SKM-1 treated with dmso at 0.1 percent for 144 hours (cell line): ENCODE measurements around the gene ATP2C2.
A peak's percentile ranks its signal among the peaks of the same experiment; 100 is the strongest.
"Not testable (repeated sequence)": the region's sequence is repeated elsewhere in the genome, so short reads cannot be mapped to it uniquely, and the experiment has no call there.

ENCODE experiments used
- DNase-seq: peaks from one replicate; lab custom pipeline; 2025; ENCODE audit not compliant: unreplicated experiment; lab: John Stamatoyannopoulos, UW

ATP2C2 gene, protein sequence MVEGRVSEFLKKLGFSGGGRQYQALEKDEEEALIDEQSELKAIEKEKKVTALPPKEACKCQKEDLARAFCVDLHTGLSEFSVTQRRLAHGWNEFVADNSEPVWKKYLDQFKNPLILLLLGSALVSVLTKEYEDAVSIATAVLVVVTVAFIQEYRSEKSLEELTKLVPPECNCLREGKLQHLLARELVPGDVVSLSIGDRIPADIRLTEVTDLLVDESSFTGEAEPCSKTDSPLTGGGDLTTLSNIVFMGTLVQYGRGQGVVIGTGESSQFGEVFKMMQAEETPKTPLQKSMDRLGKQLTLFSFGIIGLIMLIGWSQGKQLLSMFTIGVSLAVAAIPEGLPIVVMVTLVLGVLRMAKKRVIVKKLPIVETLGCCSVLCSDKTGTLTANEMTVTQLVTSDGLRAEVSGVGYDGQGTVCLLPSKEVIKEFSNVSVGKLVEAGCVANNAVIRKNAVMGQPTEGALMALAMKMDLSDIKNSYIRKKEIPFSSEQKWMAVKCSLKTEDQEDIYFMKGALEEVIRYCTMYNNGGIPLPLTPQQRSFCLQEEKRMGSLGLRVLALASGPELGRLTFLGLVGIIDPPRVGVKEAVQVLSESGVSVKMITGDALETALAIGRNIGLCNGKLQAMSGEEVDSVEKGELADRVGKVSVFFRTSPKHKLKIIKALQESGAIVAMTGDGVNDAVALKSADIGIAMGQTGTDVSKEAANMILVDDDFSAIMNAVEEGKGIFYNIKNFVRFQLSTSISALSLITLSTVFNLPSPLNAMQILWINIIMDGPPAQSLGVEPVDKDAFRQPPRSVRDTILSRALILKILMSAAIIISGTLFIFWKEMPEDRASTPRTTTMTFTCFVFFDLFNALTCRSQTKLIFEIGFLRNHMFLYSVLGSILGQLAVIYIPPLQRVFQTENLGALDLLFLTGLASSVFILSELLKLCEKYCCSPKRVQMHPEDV

DNA sequence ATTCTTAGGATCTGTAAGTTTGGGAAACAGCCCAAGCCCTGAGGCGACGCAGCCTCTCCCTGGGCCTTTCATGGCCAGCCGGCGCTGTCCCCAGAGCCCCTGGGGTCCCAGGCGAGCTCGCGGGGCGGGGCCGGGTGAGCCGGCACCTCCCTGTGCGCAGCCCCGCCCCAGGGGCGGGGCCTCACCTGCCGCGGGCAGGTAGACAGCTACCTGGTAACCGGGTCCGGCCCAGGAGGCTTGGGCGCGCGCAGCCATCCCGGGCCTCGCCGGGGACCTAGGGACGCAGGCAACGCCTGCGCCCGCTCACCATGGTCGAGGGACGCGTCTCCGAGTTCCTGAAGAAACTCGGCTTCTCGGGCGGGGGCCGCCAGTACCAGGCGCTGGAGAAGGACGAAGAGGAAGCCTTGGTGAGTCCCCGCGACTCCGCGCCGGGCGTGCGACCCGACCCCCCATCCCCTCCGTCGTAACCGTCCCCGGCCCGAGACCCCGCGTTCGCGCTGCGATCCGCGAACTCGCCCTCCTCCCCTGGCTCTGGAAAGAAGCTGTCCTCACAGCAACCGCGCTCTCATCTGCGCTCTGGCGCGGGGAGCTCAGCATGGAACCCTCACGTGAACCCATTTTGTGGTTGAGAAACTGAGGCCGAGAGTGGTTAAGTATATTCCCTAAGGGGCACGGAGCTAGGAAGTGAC is at the start of gene ATP2C2:
TSS of gene ATP2C2 (plus strand) at position 231 of the 689 bp plus-strand sequence. CDS start at position 309, 78 bp downstream.
- no peak for DNase-seq

GRCh38 chr16:84319146-84319760 is 49.1 kb upstream of the ATP2C2 start:
- DNase-seq: no peak

DNA sequence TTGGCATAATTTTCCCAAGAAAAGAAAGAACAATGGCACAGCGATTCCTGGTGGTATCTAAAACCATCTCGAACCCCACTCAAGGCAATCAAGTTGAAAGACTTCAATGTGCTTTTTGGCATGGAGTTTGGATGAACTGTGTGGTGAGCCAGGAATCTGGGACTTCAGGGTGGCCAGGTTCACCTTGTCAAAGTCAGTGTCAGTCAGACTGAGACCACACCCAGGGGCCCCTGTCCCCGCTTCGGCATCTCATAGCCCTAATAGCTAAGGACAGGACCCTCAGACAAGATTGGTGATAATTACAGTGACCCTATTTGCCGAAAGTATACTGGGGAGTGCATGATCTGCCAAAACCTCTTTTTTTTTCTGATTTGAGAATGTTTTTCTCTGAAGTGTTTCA is 47.8 kb upstream of the ATP2C2 start:
- no peak for DNase-seq

DNA sequence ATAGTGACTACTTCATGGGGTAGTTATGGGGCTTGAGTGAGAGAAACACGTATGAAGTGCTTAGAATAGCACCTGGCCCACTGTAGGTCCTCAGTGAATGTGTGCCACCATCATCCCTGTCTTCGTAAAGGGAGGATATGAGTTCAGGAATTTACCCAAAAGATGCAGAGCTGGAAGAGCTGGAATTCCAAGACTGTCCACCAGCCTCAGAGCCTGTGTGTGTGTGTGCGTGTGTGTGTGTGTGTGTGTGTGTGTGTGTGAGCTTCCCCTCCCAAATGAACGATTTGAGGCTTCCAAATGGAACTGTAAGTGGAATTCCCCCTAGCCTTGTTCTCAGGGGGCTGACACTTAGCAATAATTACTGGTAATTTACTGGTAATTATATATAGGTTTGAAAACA is 46.4 kb upstream of the ATP2C2 start:
- DNase-seq: no peak

GRCh38 chr16:84322749-84323148 is 45.6 kb upstream of the ATP2C2 start:
- no peak for DNase-seq

- DNase-seq: peak; percentile 84
Measured at GRCh38 chr16:84323606-84324005, 44.7 kb upstream of the ATP2C2 start.

GRCh38 chr16:84324434-84325262 is 43.7 kb upstream of the ATP2C2 start:
- DNase-seq: no peak

GRCh38 chr16:84326545-84326944 is 41.8 kb upstream of the ATP2C2 start:
- DNase-seq: no peak

GRCh38 chr16:84327926-84328505 is 40.3 kb upstream of the ATP2C2 start:
- DNase-seq: no peak

GRCh38 chr16:84329016-84329415 is 39.3 kb upstream of the ATP2C2 start:
- no peak for DNase-seq

DNA sequence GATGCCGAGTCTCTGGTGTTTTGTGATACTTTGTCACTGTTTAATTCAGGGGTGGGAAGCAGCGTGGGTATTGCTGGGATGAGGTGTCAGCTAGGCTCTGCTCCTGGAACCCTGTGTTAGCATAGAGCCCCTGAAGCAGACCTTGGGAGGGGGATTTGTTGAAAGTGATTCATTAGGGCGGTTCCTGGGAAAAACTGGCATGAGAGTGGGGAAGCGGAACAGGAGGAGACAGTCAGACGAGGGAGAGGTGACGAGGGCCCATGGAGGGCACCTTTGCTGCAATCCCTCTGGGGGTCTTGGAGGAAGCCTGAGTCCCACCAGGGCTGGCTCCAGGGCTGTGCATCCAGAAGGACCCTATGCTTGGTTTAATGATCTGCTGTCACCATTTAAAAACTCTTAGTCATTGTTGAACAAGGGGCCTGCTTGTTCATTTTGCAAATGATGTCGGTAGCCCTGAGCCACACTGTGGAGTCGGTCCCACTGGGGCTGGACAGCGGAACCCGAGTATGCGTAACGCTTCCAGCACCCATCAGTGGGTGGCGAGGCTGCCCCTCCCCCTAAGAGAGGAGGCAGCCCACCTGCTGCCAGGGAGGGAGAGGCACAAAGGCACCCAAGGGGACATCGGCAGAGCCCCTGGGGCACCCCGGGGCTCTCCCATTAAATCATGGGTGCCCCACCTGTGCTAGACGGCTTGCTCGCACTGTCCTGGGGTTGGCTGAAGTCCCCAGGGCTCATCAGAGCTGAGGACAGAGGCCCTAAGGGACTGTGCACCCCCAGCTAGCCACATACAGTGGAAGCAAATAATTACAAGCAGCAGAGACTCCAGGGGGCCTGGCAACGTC is 38.3 kb upstream of the ATP2C2 start:
- no peak for DNase-seq

- no peak for DNase-seq
Measured at GRCh38 chr16:84330685-84331050, 37.7 kb upstream of the ATP2C2 start.

GRCh38 chr16:84331998-84332780 is 36.1 kb upstream of the ATP2C2 start:
- DNase-seq: no peak

DNA sequence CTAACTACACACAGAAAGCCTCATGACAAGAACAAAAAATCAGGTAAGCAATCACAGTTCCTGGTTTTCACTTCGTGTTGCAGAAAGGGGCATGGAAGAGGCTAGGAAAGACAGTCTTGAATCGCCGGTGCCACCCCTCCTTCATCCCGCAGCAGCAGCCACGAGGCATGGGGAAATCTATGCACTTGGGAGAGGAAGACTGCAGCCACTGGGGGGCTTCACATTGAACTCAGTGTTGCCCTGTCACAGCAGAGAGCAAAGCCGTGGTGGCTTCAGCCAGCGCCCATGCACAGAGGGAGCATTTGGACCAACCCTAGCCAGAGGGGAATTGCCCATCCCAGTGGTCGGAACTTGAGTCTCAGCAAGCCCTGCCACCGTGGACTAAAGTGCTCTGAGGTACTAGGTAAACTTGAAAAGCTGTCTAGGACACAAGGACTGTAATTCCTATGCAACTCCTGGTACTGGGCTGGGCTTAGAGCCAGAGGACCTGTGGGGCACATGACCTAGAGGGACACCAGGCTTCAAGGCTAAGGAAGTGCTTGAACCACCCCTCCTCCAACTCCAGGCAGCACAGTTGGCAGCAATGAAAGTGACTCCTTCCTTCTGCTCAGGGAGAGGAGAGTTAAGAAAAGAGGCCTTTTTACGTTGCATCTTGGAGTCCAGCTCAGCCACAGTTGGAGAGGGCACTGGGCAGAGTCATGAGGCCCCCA is 35.2 kb upstream of the ATP2C2 start:
- peak; percentile 41 for DNase-seq

- no peak for DNase-seq
Measured at GRCh38 chr16:84334058-84334457, 34.3 kb upstream of the ATP2C2 start.

- DNase-seq: no peak
Measured at GRCh38 chr16:84334482-84334881, 33.9 kb upstream of the ATP2C2 start.

- DNase-seq: not testable (repeated sequence)
Measured at GRCh38 chr16:84337236-84337635, 31.1 kb upstream of the ATP2C2 start.
